ENCODE measurements around the gene KCNK1. TPM values are rescaled to one million over a fixed set of nuclear protein-coding genes. Genes with fewer than 3 reads are reported as not detected.

KCNK1 gene
- 31.1 and 34.7 TPM in 2 replicates for total RNA-seq (2014; rRNA removed)
- percentile 95 among the genes with signal in this experiment for Bru-seq, nascent RNA
- BruChase-seq, experiment 1, labeled RNA remaining after a 6-hour chase: percentile 83 among the genes with signal in this experiment
- BruChase-seq, experiment 2, labeled RNA remaining after a 2-hour chase: percentile 83 among the genes with signal in this experiment
- long read RNA-seq, transcript KCNK1-202 (3 exons, 2,161 nt): major isoform, 229 of 237 reads
- long read RNA-seq, partial matches to known transcripts: 5 of 237 reads
- long read RNA-seq, other reads (novel, unspliced or antisense): 3 of 237 reads

DNA sequence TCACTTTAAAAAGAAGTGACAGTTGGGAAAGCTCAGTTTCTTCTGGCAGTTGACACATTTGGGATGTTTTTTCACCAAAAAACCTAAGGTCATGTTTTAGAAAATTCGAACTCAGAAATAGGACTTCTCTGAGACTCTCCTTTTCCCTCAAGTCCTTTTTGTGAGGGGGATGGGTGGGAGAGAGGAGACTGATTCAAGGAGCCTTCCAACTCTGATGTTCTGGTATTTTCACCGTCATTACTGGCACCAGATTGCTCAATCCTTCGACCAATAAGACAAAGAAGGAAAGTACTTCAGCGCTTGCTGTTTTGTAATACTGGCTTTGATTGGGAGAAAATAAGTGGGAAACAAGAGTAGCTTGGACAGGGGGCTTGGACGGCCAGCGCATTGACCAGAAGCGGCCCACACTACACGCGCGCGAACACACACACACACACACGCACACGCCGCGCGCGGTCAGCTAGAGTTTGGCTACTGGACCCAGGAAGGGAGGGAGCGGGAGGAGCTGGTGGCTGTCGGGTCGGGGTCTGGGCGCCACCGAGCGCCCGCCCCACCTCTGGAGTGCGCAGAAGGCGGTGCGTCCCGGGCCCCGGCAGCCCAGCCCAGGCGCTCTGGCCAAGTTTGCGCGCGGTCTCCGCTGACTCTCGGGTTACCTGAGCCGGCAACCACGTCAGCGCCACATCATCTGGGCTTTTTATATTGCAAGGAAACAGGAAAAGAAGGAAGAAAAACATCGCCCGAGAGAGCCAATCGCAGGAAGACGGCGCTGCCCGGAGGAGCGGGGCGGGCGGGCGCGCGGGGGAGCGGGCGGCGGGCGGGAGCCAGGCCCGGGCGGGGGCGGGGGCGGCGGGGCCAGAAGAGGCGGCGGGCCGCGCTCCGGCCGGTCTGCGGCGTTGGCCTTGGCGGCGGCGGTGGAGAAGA lies at the start of gene KCNK1:
KCNK1 (plus strand) TSS at position 855 of the 921 bp plus-strand sequence; CDS start at position 921, 66 bp downstream.
- H3K27me3 ChIP-seq (ENCODE audit: low read length): no peaks in the 10 kb centered on the region
- H3K79me2 ChIP-seq (ENCODE audit: low read length): peaks cover 44% of the 10 kb centered on the region
- ChIA-PET CTCF (interaction anchor here (0.7 kb wide), 1 partner anchor 172 kb away, joined by 3 read pairs; no protein-coding TSS in a partner anchor), POLR2A (ENCODE audit: unreplicated experiment) (interaction anchor here (0.6 to 0.7 kb wide), 3 partner anchors 227 to 285 kb away, joined by 3 to 6 read pairs (median 3); no protein-coding TSS in a partner anchor)
- ATAC-seq: peak; percentile 88
- no peak for TF ChIP-seq EZH2 (IDR thresholded peaks at IDR 0.05; ENCODE audit: low read length, unreplicated experiment)
- TF ChIP-seq, protein P1, sequence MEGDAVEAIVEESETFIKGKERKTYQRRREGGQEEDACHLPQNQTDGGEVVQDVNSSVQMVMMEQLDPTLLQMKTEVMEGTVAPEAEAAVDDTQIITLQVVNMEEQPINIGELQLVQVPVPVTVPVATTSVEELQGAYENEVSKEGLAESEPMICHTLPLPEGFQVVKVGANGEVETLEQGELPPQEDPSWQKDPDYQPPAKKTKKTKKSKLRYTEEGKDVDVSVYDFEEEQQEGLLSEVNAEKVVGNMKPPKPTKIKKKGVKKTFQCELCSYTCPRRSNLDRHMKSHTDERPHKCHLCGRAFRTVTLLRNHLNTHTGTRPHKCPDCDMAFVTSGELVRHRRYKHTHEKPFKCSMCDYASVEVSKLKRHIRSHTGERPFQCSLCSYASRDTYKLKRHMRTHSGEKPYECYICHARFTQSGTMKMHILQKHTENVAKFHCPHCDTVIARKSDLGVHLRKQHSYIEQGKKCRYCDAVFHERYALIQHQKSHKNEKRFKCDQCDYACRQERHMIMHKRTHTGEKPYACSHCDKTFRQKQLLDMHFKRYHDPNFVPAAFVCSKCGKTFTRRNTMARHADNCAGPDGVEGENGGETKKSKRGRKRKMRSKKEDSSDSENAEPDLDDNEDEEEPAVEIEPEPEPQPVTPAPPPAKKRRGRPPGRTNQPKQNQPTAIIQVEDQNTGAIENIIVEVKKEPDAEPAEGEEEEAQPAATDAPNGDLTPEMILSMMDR (conservative IDR thresholded peaks at IDR 0.05; ENCODE audit: low read depth, low read length): no peak
- no peak for TF ChIP-seq EZH2phosphoT487 (IDR thresholded peaks at IDR 0.05; ENCODE audit: borderline replicate concordance, low read length)
- peak within 1 kb of the TSS; percentile 86 for H3K27ac ChIP-seq (ENCODE audit: low read length)
- peaks cover 24% of the 10 kb centered on the region for H3K4me1 ChIP-seq (ENCODE audit: insufficient read depth, low read length)
- peaks cover 28% of the 10 kb centered on the region for H4K20me1 ChIP-seq (ENCODE audit: low read length)
- intact Hi-C loops (cut with micrococcal nuclease): loop anchor here (1.0 to 10.0 kb wide), 6 partner anchors 65 to 449 kb away; no protein-coding TSS in a partner anchor
- DNase-seq: peak; percentile 96
- TSS peak; percentile 49 for BruUV-seq (replicated peaks)
- peak within 1 kb of the TSS; percentile 92 for H2AFZ ChIP-seq (ENCODE audit: low read length)
- no peaks in the 10 kb centered on the region for H3K9me3 ChIP-seq (ENCODE audit: low read length)
- H3K9me2 ChIP-seq (replicated peaks; ENCODE audit: low read length): no peaks in the 10 kb centered on the region
- peak within 1 kb of the TSS; percentile 90 for H3K9ac ChIP-seq (ENCODE audit: low read length)
- no peaks in the 10 kb centered on the region for H3F3A ChIP-seq (ENCODE audit: low read length, unreplicated experiment)
- H3K36me3 ChIP-seq (ENCODE audit: low read depth, low read length): peaks cover 5% of the 10 kb centered on the region
- peak within 1 kb of the TSS; percentile 90 for H3K4me3 ChIP-seq (ENCODE audit: low read length)
- peak within 1 kb of the TSS; percentile 93 for H3K4me2 ChIP-seq (ENCODE audit: low read length)

DNA sequence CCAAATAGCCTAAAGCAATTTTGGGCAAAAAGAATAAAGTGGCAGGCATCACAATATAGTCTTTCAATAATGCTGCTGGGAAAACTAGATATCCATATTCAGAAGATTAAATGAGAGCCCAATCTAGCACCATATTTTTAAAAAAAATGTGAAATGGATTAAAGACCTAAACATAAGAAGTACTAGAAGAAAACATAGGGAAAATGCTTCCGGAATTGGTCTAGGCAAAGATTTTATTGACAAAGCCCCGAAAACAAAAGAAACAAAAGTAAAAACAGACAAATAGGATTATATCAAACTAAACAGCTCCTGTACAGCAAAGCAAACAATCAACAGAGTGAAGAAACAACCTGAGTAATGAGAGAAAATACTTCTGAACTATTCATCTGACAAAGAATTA lies 48.6 kb upstream of the KCNK1 start:
- H3K27ac ChIP-seq (ENCODE audit: low read length): no peak overlapping the region
- POLR2A ChIA-PET (ENCODE audit: unreplicated experiment): no interaction called here
- H3K9ac ChIP-seq (ENCODE audit: low read length): no peak overlapping the region
- peaks cover 20% of the 10 kb centered on the region for H3K9me3 ChIP-seq (ENCODE audit: low read length)
- no peaks in the 10 kb centered on the region for H3K79me2 ChIP-seq (ENCODE audit: low read length)
- no peak for ATAC-seq
- H3K36me3 ChIP-seq (ENCODE audit: low read depth, low read length): no peaks in the 10 kb centered on the region; the same call in 1 of the 2 replicates
- no peak for DNase-seq
- TF ChIP-seq EZH2 (IDR thresholded peaks at IDR 0.05; ENCODE audit: low read length, unreplicated experiment) (no peak), EZH2phosphoT487 (IDR thresholded peaks at IDR 0.05; ENCODE audit: borderline replicate concordance, low read length) (no peak)
- TF ChIP-seq, protein P1 (conservative IDR thresholded peaks at IDR 0.05; ENCODE audit: low read depth, low read length): no peak
- H4K20me1 ChIP-seq (ENCODE audit: low read length): no peaks in the 10 kb centered on the region
- H2AFZ ChIP-seq (ENCODE audit: low read length): no peak overlapping the region
- intact Hi-C loops (cut with micrococcal nuclease): no loop called here
- H3K4me3 ChIP-seq (ENCODE audit: low read length): no peak overlapping the region
- no peaks in the 10 kb centered on the region for H3F3A ChIP-seq (ENCODE audit: low read length, unreplicated experiment)
- no peaks in the 10 kb centered on the region for H3K9me2 ChIP-seq (replicated peaks; ENCODE audit: low read length)
- BruUV-seq (replicated peaks): no TSS peak
- no peaks in the 10 kb centered on the region for H3K27me3 ChIP-seq (ENCODE audit: low read length)
- H3K4me1 ChIP-seq (ENCODE audit: insufficient read depth, low read length): no peaks in the 10 kb centered on the region
- CTCF ChIA-PET: no interaction called here
- no peak overlapping the region for H3K4me2 ChIP-seq (ENCODE audit: low read length)

Measured in PC-3 (cell line).